Measurements from ENCODE around the gene GABRD. TPM values are rescaled to one million over a fixed set of nuclear protein-coding genes. Genes with fewer than 3 reads are reported as not detected.

GABRD gene
- total and polyA plus RNA-seq, 2 of the 13 experiments (the other 11 are each of a cell fraction or from before 2014, with no cell fraction given), result not detected

- no peak for TF ChIP-seq NPAS2 (CRISPR knock-in tag; IDR thresholded peaks at IDR 0.05; ENCODE audit: borderline replicate concordance)
- TF ChIP-seq, protein P1, sequence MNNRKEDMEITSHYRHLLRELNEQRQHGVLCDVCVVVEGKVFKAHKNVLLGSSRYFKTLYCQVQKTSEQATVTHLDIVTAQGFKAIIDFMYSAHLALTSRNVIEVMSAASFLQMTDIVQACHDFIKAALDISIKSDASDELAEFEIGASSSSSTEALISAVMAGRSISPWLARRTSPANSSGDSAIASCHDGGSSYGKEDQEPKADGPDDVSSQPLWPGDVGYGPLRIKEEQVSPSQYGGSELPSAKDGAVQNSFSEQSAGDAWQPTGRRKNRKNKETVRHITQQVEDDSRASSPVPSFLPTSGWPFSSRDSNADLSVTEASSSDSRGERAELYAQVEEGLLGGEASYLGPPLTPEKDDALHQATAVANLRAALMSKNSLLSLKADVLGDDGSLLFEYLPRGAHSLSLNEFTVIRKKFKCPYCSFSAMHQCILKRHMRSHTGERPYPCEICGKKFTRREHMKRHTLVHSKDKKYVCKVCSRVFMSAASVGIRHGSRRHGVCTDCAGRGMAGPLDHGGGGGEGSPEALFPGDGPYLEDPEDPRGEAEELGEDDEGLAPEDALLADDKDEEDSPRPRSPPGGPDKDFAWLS (CRISPR knock-in tag; IDR thresholded peaks at IDR 0.05; ENCODE audit: borderline replicate concordance), result no peak
- TF ChIP-seq, protein P2, sequence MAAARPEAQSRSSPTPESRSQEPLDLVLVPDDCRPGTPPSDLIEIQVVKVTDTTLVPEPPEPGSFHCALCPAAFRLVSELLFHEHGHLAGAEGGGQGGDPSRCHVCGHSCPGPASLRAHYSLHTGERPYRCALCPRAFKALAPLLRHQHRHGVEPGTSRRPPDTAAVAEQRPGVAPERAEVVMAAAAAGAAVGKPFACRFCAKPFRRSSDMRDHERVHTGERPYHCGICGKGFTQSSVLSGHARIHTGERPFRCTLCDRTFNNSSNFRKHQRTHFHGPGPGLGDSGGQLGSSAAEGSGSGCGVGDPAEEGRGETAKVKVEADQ (CRISPR knock-in tag; IDR thresholded peaks at IDR 0.05; ENCODE audit: borderline replicate concordance), result 0 out of 2 replicates have a peak, but pooled peaks have one; percentile 6
- TF ChIP-seq ZNF790 (CRISPR knock-in tag; IDR thresholded peaks at IDR 0.05; ENCODE audit: borderline replicate concordance), result no peak
- peak; percentile 82; the same call in 1 of the 2 replicates for TF ChIP-seq SNAPC4 (CRISPR knock-in tag; IDR thresholded peaks at IDR 0.05)
- TF ChIP-seq MIXL1 (CRISPR knock-in tag; IDR thresholded peaks at IDR 0.05), result no peak
- peak; percentile 53 for TF ChIP-seq ISL2 (CRISPR knock-in tag; IDR thresholded peaks at IDR 0.05)
- TF ChIP-seq ZNF17 (CRISPR knock-in tag; IDR thresholded peaks at IDR 0.05), result no peak
- TF ChIP-seq SRF (IDR thresholded peaks at IDR 0.05; ENCODE audit: low read depth, low read length), result no peak
- no peak for TF ChIP-seq ZNF577 (CRISPR knock-in tag; IDR thresholded peaks at IDR 0.05; ENCODE audit: borderline replicate concordance, low read depth)
- peak; percentile 83 for TF ChIP-seq RFXANK (CRISPR knock-in tag; IDR thresholded peaks at IDR 0.05)
- peak; percentile 25; the same call in 1 of the 2 replicates for TF ChIP-seq KAT8 (CRISPR knock-in tag; IDR thresholded peaks at IDR 0.05)
- peak; percentile 90 for TF ChIP-seq PHF8 (CRISPR knock-in tag; IDR thresholded peaks at IDR 0.05)
- TF ChIP-seq ZNF441 (CRISPR knock-in tag; IDR thresholded peaks at IDR 0.05; ENCODE audit: borderline replicate concordance), result 0 out of 2 replicates have a peak, but pooled peaks have one; percentile 10
- no peak for TF ChIP-seq SOX6 (IDR thresholded peaks at IDR 0.05)
- TF ChIP-seq SOX6 (CRISPR knock-in tag; IDR thresholded peaks at IDR 0.05), result peak; percentile 82
- TF ChIP-seq ZNF616 (CRISPR knock-in tag; IDR thresholded peaks at IDR 0.05; ENCODE audit: low read depth), result peak; percentile 20; the same call in 1 of the 2 replicates
- TF ChIP-seq POLR2G (IDR thresholded peaks at IDR 0.05; ENCODE audit: low read depth, low read length), result peak; percentile 77
- TF ChIP-seq ZNF563 (CRISPR knock-in tag; IDR thresholded peaks at IDR 0.05), result peak; percentile 51; the same call in 1 of the 2 replicates
- TF ChIP-seq SIN3A (IDR thresholded peaks at IDR 0.05; ENCODE audit: borderline replicate concordance, low read depth, low read length), result peak; percentile 46; the same call in 1 of the 2 replicates
- TF ChIP-seq TBP (CRISPR knock-in tag; IDR thresholded peaks at IDR 0.05), result no peak
- TF ChIP-seq, protein P3, sequence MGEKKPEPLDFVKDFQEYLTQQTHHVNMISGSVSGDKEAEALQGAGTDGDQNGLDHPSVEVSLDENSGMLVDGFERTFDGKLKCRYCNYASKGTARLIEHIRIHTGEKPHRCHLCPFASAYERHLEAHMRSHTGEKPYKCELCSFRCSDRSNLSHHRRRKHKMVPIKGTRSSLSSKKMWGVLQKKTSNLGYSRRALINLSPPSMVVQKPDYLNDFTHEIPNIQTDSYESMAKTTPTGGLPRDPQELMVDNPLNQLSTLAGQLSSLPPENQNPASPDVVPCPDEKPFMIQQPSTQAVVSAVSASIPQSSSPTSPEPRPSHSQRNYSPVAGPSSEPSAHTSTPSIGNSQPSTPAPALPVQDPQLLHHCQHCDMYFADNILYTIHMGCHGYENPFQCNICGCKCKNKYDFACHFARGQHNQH (CRISPR knock-in tag; IDR thresholded peaks at IDR 0.05), result no peak; the same call in 1 of the 2 replicates
Measured at GRCh38 chr1:2049718-2050431, 30.7 kb downstream of the GABRD start, which contains the start of gene PRKCZ (continued).

Measured in HepG2 (cell line).